Stimulated activated CD8-positive, alpha-beta memory T cell treated with anti-CD3 and anti-CD28 coated beads, Interleukin-15, amount 100 ng/mL, for 48 hours (primary cell): ENCODE measurements around the gene CPXM2.

ENCODE experiments used
- DNase-seq, 2 donors: peaks; one replicate each; pipeline ENCODE4 v3.0.0-alpha.2; 2020; ENCODE audit warnings: low read depth in 2 of 2

The CPXM2 gene

DNA sequence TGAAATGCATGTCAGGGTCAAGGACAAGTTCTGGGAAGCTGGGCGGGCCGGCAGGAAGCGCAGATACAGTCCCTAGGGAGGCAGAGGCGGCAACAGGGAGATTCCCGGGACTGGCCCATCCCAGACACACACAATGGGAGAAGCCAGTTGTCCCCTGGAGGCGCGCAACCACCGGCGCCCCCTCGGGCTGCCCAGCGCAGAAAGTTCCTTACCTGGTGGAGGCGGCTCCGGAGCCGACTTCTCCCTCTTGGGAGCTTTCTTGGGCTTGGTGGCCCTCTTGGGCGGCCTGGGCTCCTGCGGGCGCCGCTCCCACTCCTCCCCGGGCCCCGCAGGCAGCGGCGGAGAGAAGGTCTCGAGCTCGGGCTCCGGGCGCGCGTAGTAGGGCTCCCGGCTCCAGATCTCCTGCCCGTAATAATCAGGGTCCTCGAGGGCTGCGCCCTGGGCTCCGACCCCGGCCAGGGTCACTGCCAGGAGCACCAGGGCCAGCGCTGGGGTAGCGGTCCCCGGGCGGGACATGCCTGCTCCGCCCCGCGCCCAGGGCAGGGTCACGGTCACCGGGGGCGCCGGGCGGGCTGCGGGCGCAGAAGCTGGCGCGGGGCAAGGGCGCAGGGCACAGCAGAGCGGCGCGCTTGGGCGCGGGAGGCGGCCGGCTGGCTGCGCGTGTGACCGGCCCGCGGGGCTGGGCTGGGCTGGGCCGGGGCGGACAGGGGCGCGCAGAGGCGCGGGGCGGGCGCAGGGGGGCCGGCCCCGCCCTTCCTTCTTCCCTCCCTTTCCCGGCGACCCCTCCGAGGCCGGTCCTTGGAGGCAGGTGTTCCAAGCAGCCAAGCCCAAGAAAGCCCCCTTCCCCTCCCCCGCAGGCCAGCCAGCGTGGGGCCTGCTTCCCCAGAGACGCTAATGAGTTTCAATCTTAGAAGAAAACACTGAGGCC lies at the start of gene CPXM2:
Gene CPXM2, minus strand, starts transcription at position 664 of the 928 bp plus-strand sequence. Its CDS starts 148 bp downstream, at position 516.
- no peak for DNase-seq

DNA sequence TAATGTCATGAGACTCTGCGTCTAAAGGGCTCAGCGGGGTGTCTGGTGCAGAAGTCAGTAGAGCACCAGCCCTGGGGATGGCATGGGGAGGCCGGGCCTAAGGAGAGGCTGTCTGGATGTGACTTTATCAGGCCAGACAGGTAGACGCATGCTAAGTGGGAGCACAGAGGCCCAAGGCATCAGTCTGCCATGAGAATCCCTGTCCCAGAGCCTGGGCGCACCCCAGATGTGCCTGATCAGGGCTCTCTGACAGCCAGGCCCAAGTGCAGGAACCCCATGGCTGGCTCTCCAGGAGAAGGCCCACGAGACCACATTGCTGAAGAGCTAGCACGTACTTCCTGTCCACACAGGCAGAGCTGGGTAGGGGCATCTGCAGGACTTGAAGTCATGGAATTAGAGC lies 48.0 kb upstream of the CPXM2 start:
- DNase-seq: no peak

DNA sequence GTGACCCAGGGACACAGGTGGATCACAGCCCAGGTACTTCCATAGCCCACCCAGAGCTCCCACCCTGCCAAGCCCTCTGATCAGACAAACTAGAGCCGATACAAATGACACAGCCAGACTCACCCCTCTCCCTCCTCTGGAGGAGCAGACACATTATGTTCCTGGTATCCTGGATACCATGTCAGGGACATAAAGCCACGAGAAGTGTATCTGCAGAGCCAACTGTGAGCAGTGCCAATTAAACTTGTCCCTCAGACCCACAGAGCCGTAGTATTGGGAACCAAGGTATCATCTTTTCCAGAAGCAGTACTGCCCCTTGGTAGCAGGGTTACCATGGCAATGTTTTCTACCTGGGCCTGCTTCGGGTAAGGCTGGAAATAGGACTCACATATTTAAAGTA lies 47.3 kb upstream of the CPXM2 start:
- no peak for DNase-seq

DNA sequence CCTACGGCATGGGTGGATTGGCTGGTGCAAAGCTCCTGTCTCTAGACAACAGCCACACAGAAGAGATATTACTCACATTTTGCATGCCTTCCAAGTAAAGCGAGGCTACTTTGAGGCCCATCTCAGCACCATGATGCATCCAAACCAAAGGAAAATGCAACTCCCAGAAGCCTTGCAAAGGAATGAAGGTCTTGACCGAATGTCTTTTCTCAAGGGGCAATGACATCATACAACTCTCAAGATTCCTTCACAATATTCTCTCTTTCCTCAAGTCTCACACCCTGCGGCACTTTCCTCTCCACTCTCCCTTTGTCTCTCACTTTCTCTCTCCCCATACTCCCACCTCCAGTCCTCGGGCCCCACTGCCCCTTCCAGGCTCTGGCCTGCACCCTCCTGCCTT lies 44.8 kb upstream of the CPXM2 start:
- DNase-seq: no peak

DNA sequence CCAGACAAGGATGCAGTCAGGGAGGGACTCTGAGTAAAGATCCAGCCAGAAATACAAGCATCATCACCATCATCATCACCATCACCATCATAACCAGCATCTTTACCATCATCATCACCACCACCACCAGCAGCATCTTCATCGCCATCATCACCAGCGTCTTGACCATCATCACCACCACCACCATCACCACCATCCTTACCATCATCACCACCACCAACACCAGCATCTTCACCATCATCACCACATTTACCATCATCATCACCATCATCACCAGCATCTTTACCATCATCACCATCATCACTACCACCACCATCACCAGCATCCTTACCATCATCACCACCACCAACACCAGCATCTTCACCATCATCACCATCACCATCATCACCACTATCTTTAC lies 44.1 kb upstream of the CPXM2 start:
- no peak for DNase-seq

DNA sequence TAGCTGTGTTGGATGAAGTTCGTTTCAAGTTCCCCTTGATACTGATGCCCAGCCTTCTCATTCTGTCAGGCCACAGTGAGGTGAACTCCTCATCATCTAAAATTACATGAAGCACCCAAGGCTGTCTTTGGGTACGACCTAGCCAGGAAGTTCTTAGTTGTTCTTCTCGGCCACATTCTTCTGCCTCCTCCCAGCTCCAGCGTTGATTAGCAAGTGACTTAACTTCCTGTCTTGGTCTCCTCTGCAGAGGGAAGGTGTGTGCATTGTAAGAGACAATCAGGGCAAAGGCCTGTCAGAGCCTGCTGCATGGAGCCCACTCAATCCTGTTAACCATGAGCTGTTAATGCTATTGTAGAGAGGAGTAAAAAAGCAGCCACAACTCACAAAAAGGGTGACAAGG lies 43.2 kb upstream of the CPXM2 start:
- DNase-seq: no peak

DNA sequence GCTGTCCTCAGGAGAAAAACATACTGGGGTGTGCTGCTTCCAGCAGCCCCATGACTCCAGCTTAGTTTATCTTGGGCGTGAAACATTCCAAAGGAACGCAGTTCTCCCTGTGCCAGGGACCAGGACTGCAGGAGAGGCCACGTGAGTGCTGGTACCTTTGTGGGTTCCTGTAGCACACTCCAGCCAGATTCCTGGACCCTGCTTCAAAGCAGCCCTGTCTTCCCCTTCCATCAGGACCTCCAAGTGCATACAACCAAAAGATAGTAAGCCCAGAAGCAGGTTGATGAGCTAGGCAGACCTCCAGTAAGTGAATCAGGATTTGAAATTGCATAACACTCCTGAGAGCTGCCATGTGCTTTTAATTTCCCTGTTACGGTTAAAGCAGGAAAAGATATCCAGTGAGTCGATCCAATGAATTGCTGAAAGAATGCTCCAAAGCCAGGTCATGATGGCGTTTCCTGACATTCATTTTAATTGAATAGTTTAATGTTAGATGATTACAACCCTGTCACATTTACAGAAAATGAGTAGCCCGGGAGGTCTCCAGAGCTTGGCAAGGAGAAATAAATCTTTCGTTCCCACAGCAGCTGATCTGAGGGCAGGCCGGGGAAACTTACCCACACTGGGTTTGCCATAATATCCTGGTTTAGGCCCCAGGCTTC lies 38.9 kb upstream of the CPXM2 start:
- no peak for DNase-seq

DNA sequence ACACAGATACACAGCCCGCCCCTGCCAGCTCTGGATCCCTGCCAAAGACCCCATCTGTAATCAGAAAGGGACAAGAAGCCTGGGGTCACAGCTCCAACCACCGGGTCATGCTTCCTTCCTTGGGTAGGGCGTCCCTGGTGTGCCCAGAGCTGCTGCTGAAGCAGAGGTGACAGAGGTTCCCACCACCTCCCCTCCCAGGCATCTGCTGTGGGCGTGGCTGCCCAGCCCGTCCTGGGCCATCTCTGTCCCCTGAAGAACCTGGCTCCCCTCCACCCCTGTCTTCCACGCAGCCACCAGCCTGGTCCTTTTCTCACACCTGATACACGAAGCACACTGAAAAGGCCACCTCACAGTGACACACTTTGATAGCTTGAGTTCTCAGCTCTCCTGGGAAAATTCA lies 38.2 kb upstream of the CPXM2 start:
- DNase-seq: no peak

DNA sequence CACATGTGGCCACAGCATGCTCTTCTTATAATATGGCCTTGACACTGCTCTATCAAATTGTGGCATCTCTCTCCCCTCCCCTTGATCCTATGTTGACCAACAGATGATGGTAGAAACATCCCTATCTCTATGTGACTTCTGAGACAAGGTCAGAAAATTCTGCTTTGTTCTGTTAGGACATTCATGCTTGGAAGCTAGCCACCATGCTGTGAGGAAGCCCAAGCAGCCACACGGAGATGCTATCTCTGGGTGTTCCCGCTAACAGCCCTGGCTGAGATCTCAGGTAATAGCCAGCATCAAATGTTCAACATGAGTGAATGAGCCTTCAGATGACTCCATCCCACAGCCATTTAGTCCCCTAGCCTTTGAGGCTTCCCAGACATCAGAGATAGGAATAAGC lies 36.8 kb upstream of the CPXM2 start:
- no peak for DNase-seq

DNA sequence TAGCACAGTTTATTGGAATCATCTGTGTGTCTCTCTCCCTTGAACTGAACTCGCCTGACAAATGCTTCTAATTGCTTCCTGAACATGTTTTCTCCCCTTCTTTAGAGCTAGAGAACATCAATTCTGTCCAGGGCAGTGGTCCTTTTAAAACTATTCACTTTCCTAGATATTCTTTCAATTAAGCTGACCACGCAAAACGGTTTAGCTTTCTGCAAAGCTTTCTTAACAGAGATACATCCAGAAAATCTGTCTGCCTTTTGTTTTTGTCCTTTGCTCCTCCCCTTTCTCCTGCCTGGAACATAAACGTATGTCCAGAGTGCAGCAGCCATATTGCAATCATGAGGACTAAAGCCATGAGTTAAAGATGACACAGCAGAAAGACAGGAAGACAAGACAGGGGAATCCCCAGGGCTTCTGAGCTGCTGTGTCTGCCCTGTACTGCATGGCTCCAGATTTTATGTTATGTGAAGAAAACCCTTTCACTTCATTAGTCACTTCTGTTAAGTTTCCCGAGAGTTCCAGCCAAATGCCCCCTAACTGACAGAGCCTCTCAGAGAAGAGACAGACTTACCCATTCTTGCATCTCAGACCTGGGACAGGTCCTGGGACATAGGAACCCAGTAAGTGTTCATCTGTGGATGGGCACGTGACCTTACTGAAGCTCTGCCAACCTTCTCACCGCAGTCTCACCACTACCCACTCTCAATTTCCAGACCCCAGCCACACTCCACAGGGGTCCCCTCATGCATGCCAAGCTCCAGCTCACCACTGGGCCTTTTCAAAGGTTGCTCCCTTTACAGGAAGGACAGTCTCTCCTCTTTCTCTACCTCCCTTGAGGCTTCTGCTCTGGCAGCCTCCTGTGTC lies 35.0 kb upstream of the CPXM2 start:
- no peak for DNase-seq

DNA sequence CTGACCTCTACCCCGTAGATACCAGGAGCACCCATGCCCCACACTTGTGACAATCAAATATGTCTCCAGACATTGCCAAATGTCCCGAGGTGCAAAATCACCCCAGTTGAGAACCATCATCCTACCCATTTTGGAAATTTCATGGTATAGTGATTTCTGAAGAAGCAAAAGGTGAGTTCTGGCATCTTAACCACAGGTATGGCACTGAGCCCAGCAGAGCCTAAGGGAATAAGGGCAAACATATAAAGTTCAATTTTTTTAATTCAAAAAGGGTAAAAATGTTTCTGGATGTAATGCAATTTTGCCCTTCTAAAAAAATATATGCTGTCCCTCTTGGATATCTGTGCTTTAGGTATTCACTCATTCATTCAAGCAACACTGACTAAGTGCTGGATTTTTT lies 30.5 kb upstream of the CPXM2 start:
- no peak for DNase-seq

DNA sequence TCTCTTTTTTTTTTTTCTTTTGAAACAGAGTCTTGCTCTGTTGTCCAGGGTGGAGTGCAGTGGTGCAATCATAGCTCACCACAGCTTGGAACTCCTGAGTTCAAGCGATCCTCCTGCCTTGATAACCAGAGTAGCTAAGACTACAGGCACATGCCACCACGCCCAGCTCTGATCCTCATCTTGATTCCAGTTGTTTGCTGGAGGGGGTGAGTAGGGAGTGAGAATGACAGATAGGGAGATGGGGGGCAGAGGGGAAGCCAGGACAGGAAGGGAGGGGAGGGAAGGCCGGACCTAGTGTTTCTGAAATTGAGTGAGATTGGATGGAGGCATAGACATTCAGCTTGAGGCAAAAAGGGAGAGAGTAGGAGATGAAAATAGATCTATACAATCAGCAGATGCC lies 25.2 kb upstream of the CPXM2 start:
- no peak for DNase-seq

DNA sequence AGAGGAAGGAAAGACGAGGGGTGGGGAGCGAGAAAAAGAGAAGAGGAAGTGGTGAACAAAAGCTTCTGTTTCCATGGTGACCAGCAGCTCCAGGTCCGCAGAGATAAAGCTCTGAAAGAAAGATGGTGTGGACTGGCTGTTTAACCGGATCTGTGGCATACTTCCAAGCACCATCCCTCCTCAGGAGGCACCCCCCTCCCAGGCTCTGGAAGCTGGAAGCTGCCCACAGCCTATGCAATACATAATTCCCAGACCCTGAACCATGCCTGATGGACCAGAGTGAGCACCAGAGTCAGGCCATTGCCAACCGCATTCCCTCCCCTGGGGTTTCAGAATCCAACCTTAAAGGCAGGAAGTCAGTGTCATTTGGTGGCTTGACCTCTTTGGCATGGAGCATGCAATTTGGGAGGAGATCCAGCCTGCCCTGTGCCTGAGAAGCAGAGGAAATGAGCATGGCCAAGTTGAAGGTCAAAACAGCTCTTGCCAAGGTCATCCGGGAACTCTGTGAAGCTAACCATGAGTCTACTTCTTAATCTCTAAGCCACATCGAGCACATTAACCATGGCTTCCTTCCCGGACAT lies 22.2 kb upstream of the CPXM2 start:
- DNase-seq: no peak

DNA sequence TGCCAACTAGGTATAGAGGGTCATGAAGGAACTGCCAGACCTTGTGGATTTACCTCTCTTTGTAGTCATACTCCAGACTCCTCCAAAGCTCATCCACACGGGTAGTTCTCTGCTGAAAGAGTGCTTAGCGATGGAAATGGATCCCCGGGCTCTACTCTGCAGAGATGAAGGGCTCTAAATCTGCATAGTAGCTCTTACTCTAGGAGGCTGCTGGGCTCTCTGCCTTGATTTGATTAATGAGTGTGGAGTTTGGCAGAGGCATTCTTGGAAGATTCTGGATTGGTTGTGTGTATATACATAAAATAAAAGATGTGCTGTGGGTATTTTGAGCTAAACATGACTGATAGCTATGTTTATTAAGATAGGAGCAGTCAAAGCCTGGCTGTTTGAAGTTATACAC lies 21.3 kb upstream of the CPXM2 start:
- no peak for DNase-seq

DNA sequence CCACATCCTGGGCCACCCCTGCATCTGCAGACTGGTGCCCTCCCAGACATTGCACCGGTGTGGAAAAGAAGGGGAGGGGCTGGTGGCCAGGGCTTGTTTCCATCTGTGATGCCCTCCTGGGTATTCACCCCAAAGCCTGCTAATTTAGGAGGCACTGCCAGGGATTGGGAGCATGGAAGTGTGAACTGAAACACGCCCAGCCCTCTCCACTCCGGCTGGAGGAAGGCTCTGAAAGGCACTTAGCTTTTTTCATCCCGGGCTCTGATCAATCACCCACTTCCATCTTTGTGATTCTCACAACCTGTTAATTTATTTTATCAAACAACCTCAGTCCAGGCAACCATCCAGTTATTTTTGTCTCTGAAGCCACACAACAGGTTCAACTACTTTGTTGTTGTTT lies 20.9 kb upstream of the CPXM2 start:
- DNase-seq: no peak

DNA sequence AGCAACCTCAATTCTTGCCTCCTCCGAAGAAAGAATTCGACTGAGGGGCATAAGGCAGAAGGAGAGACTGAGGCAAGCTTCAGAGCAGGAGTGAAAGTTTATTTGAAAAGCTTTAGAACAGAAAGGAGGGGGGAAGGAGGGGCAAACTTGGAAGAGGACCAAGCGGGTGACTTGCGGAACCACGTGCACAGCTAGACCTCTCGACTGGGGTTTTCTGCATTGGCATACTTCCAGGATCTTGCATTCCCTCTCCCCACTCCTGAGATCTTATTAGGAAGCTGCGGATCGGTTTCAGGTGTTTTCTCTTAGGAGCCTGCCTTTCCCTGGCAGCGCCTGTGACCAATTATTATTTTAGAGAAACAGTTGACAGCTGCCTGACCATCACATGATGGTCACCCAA lies 20.3 kb upstream of the CPXM2 start:
- no peak for DNase-seq

DNA sequence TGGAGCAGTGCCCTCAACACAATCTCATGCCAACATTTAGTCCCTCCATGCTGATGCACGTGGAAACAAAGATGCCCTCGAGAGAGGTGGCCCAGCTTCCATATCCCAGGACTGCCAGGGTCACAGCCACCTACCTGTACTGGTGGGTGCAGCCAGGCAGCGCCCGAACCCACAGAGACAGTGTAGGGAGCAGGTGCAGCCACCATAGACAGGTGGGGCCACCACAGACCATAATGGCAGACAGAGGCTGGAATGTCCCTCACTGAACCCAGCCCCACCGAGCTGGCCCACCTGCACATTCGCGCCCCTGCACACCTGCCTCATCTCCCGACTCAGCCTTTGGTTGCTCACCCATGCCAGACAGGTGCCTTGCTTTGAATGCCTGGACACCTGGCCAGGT lies 18.3 kb upstream of the CPXM2 start:
- DNase-seq: no peak

DNA sequence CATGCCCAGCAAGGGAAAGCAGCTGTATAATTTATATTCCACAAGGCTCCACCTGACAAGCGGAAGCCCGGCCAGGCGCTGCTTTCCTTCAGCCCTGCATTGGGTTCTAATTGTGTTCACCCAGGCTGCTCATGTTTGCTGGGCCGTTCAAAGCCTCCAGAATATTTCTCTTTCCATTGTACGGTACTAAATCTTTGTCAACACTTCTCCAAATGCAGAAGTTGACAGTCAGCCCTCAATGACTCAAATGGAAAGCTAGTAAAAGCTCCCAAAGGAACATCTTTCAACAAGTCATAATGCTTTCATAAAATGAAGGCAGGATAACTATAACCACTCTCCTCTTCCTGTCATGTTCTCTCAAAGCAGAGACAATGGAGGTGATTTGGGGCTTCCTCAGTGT lies 17.8 kb upstream of the CPXM2 start:
- no peak for DNase-seq

DNA sequence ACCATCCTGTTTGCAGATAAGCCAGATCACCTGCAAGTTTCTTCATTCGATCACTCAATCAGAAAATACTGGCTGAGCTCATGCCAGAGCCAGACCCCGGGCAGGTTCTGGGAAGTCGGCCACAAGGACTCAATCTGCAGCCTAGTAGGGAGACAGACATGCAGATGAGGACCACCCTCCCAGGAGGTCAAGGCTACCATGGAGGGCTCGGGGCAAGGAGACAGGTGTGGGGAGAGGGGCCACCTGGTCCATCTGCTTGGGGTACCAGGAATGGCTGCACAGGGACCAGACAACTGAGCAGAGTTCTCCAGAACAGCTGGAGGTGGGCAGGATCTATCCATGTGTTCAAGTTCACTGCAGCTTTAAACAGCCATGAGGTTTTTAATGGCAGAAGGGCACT lies 16.8 kb upstream of the CPXM2 start:
- DNase-seq: no peak

DNA sequence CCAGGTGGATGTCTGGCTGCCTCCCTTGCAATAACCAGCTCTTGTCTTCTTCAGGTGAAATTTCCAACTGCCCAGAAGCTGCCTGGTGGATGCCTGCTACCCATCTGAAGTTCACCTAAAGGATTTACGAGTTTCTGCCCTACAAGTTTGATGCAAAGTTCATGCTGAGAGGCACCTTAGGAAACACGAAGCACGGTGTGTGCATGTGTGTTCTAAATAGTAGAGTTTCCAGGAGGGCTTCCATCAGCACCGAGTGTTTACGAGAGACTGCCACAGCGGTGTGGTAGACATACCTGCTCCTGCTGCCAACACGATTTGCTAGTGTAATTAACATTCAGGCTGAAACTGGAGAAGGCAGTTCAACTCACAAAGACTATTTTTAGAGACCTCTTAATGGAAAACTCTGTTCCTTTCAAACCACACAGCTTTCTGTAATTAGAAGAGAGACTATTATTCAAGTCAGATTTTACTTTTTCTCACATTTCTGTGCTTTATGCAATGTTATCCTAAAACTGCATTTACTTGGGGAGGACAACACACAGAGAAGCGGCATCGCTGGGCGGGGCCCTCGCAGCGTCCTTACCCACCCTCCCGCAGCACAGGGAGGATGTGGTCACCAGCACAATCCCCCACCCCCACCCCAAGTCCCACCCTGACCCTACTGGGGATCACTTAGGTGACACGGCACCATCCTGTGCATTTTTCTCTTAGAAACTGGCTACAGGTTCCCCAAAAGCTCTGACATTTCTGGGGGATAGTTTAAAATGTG lies 15.5 kb upstream of the CPXM2 start:
- no peak for DNase-seq

DNA sequence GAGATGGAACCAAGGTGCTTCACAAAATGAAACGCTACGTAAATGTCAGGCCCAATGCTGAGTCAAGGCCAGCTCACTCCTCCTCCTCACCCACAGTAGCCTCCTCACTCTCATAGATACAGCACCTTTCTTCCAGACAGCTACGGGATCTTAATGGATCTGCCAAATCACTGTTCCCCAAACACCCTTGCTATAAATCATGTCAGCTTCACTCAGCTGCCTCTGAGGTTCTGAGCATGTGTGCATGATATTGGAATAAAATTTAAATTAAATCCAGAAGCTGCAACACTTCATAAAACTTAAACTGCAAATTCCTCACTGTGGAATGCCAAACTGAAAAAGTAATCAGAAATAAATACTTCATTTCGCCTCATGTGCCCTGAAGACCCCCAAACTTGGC lies 14.7 kb upstream of the CPXM2 start:
- DNase-seq: no peak
